HCT116 (cell line): ENCODE data around the gene CENPM.

Experiments used
- CTCF ChIP-seq, 3 experiments: fragments of 200-600 bp in 1 of 3; sonication (generic) in 1 of 3; IDR thresholded peaks in 2 of 3; conservative IDR thresholded peaks in 1 of 3; 2 replicates each; pipeline ENCODE4 v1.5.1; 2012 to 2017; ENCODE audit warnings: low read depth in 2 of 3, low read length in 2 of 3, antibody characterized with exemption in 1 of 3, borderline replicate concordance in 1 of 3, control low read depth in 1 of 3, mild to moderate bottlenecking in 1 of 3, mixed read lengths in 1 of 3, mixed run types in 1 of 3, moderate library complexity in 1 of 3; ENCODE audit not compliant: insufficient read depth in 1 of 3
- EZH2 ChIP-seq: fragments of 200-600 bp; sonication (generic); IDR thresholded peaks from 2 replicates; pipeline ENCODE4 v1.6.1; 2017; ENCODE audit warnings: antibody characterized with exemption, mixed run types
- JUND ChIP-seq: IDR thresholded peaks from 2 replicates; pipeline ENCODE4 v1.6.1; 2012
- POLR2A ChIP-seq: IDR thresholded peaks from 2 replicates; pipeline ENCODE4 v1.7.0; 2011; ENCODE audit warnings: borderline replicate concordance; ENCODE audit not compliant: insufficient read depth, insufficient read length; ENCODE audit errors: extremely low read depth
- POLR2AphosphoS5 ChIP-seq: IDR thresholded peaks from 2 replicates; pipeline ENCODE4 v1.6.1; 2011; ENCODE audit warnings: mild to moderate bottlenecking, low read depth, low read length, moderate library complexity
- REST ChIP-seq: IDR thresholded peaks from 2 replicates; pipeline ENCODE4 v1.6.1; 2012; ENCODE audit warnings: low read depth
- YY1 ChIP-seq: IDR thresholded peaks from 2 replicates; pipeline ENCODE4 v1.6.1; 2011; ENCODE audit warnings: low read length, low read depth, moderate library complexity, mild to moderate bottlenecking; ENCODE audit not compliant: insufficient replicate concordance; ENCODE audit errors: extremely low read depth
- ZNF274 ChIP-seq: fragments of 200-500 bp; sonication (Bioruptor generic); IDR thresholded peaks from 2 replicates; pipeline ENCODE4 v1.6.1; 2014; ENCODE audit warnings: mild to moderate bottlenecking, low read depth, low read length, inconsistent platforms

- TF ChIP-seq POLR2A, result no peak
- TF ChIP-seq CTCF (IDR thresholded peaks at IDR 0.05 in 2 of 3, conservative IDR thresholded peaks at IDR 0.05 in 1 of 3; ENCODE audit: borderline replicate concordance in 1 of 3, insufficient read depth in 1 of 3, low read depth in 2 of 3, low read length in 2 of 3), result no peak
- TF ChIP-seq EZH2, result no peak
- no peak for TF ChIP-seq JUND
- no peak for TF ChIP-seq POLR2AphosphoS5
- no peak for TF ChIP-seq YY1
- no peak for TF ChIP-seq ZNF274
- no peak for TF ChIP-seq REST
Observed at GRCh38 chr22:41913040-41913719, 33.8 kb downstream of the CENPM start.
